OCI-LY3 (cell line): ENCODE data around the gene IL1A.

ENCODE experiments used
- H2AFZ ChIP-seq: fragments of 200-600, 300-600 bp; shearing (Covaris generic); 2 replicates; pipeline ENCODE4 v1.6.0; 2014; ENCODE audit warnings: antibody characterized with exemption, low read depth, low read length
- H3K27ac ChIP-seq: fragments of 200-600, 300-600 bp; sonication (generic); 2 replicates; pipeline ENCODE4 v1.5.1; 2014; ENCODE audit warnings: mild to moderate bottlenecking, low read length, moderate library complexity, mixed read lengths
- H3K27me3 ChIP-seq: fragments of 200-600, 300-600 bp; sonication (generic); 2 replicates; pipeline ENCODE4 v1.6.1; 2014; ENCODE audit warnings: low read depth, low read length, mixed read lengths
- H3K36me3 ChIP-seq: fragments of 200-600, 300-600 bp; sonication (generic); replicated peaks from 2 replicates; pipeline ENCODE3; 2014; ENCODE audit warnings: low read depth, low read length, mixed read lengths
- H3K4me1 ChIP-seq: fragments of 300-600, 200-600 bp; sonication (generic); 2 replicates; pipeline ENCODE4 v1.6.1; 2014; ENCODE audit warnings: low read length, mixed read lengths
- H3K4me2 ChIP-seq: fragments of 200-600, 300-600 bp; sonication (generic); 2 replicates; pipeline ENCODE4 v1.6.1; 2014; ENCODE audit warnings: low read length, mixed read lengths
- H3K4me3 ChIP-seq: fragments of 300-600, 200-600 bp; sonication (generic); 2 replicates; pipeline ENCODE4 v1.5.1; 2014; ENCODE audit warnings: antibody characterized with exemption, mild to moderate bottlenecking, low read length, moderate library complexity
- H3K79me2 ChIP-seq: fragments of 300-600, 200-600 bp; shearing (Covaris generic); 2 replicates; pipeline ENCODE4 v1.6.1; 2014; ENCODE audit warnings: mild to moderate bottlenecking, low read length, mixed read lengths
- H3K9ac ChIP-seq: fragments of 300-600, 200-600 bp; shearing (Covaris generic); 2 replicates; pipeline ENCODE4 v1.6.0; 2014; ENCODE audit warnings: mild to moderate bottlenecking, low read length, moderate library complexity
- H3K9me3 ChIP-seq: fragments of 200-600, 300-600 bp; shearing (Covaris generic); 2 replicates; pipeline ENCODE4 v1.6.1; 2014; ENCODE audit warnings: low read length, mixed read lengths; ENCODE audit not compliant: insufficient read depth
- H4K20me1 ChIP-seq: fragments of 200-600, 300-600 bp; sonication (generic); 2 replicates; pipeline ENCODE4 v1.6.1; 2016; ENCODE audit warnings: low read length, mixed read lengths; ENCODE audit not compliant: insufficient read depth
- EZH2phosphoT487 ChIP-seq: fragments of 200-600 bp; shearing (Covaris generic); IDR thresholded peaks from 2 replicates; pipeline ENCODE4 v1.6.1; 2018; ENCODE audit warnings: antibody characterized with exemption, mixed run types, low read depth
- TF ChIP-seq, protein P1 (sequence below): fragments of 200-600, 300-600 bp; sonication (generic); IDR thresholded peaks from 2 replicates; pipeline ENCODE4 v1.5.1; 2014; ENCODE audit warnings: antibody characterized with exemption, low read length, low read depth

Gene IL1A

GRCh38 chr2:112790305-112790704 lies 6.0 kb upstream of the IL1A start:
- H3K4me2 ChIP-seq, result no peak overlapping the region
- TF ChIP-seq, protein P1, sequence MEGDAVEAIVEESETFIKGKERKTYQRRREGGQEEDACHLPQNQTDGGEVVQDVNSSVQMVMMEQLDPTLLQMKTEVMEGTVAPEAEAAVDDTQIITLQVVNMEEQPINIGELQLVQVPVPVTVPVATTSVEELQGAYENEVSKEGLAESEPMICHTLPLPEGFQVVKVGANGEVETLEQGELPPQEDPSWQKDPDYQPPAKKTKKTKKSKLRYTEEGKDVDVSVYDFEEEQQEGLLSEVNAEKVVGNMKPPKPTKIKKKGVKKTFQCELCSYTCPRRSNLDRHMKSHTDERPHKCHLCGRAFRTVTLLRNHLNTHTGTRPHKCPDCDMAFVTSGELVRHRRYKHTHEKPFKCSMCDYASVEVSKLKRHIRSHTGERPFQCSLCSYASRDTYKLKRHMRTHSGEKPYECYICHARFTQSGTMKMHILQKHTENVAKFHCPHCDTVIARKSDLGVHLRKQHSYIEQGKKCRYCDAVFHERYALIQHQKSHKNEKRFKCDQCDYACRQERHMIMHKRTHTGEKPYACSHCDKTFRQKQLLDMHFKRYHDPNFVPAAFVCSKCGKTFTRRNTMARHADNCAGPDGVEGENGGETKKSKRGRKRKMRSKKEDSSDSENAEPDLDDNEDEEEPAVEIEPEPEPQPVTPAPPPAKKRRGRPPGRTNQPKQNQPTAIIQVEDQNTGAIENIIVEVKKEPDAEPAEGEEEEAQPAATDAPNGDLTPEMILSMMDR, result no peak
- no peak for TF ChIP-seq EZH2phosphoT487
- H4K20me1 ChIP-seq, result no peaks in the 10 kb centered on the region
- no peaks in the 10 kb centered on the region for H3K79me2 ChIP-seq
- H3K9ac ChIP-seq, result no peak overlapping the region
- H3K27ac ChIP-seq, result no peak overlapping the region
- no peak overlapping the region for H3K4me3 ChIP-seq
- H3K36me3 ChIP-seq, result no peaks in the 10 kb centered on the region
- peaks cover 26% of the 10 kb centered on the region for H3K4me1 ChIP-seq
- no peaks in the 10 kb centered on the region for H3K9me3 ChIP-seq
- no peak overlapping the region for H2AFZ ChIP-seq
- no peaks in the 10 kb centered on the region for H3K27me3 ChIP-seq

- Histone ChIP-seq H4K20me1 (no peaks in the 10 kb centered on the region), H3K4me2 (no peak overlapping the region), H3K79me2 (no peaks in the 10 kb centered on the region), H3K4me3 (no peak overlapping the region), H3K27me3 (no peaks in the 10 kb centered on the region), H3K27ac (no peak overlapping the region), H3K4me1 (peaks cover 26% of the 10 kb centered on the region), H3K36me3 (no peaks in the 10 kb centered on the region), H3K9me3 (no peaks in the 10 kb centered on the region), H3K9ac (no peak overlapping the region), H2AFZ (no peak overlapping the region)
- TF ChIP-seq EZH2phosphoT487, result no peak
- TF ChIP-seq, protein P1, result no peak
Observed at GRCh38 chr2:112789186-112789585, 4.9 kb upstream of the IL1A start.

DNA sequence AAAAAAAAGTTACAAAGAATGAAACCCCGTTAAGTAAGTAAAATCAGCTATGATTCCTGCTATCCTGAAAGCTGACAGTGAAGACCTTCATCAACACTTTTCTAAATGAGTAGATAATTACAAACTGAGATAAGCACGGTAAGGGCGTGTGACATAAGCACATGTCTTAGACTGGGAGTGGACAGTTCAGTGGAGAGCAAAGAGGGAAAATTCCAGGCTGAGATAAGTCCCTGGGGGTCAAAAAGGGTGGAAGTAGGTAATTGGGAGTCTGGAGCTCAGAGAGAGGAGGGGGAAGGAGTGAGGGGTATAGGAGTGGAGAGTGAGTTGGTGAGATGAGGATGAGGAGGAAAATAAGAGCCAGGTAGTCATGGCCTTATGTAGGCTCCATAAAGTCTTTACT lies 4.4 kb upstream of the IL1A start:
- no peaks in the 10 kb centered on the region for H3K9me3 ChIP-seq

DNA sequence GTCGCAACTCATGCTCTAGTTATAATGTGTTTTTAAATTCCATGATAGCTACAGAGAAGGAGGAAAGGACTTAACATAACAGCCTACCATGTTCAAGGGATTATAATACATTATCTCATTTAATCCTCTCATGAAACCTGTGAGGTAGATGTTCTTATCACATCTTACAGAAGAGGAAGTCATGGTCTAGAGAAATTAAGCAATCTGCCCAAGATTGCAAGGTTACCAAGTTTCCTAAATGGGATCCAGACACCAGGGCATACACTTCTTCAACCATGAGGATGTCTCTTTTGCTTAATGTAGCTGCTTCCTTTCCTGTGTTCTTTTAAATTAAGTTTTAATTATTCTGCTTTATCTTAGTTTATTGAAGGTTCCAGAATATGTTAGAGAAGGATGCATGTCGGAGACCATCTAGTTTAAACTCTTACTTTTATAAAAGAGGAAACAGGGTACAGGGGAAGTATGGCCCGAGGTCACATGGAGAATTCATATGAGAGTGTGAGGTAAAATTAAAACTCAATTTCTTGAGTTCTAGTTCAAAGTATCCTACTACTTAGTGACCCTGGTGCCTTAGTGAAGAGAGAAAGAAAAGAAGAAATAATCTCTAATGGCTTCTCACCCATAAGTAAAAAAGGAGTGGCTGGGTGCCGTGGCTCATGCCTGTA lies 3.6 kb upstream of the IL1A start:
- no peaks in the 10 kb centered on the region for H4K20me1 ChIP-seq
- H3K4me2 ChIP-seq, result no peak overlapping the region
- H3K27ac ChIP-seq, result no peak overlapping the region
- H3K27me3 ChIP-seq, result no peaks in the 10 kb centered on the region
- no peak overlapping the region for H2AFZ ChIP-seq
- H3K4me3 ChIP-seq, result no peak overlapping the region
- H3K9ac ChIP-seq, result no peak overlapping the region
- no peaks in the 10 kb centered on the region for H3K79me2 ChIP-seq
- H3K36me3 ChIP-seq, result no peaks in the 10 kb centered on the region
- no peaks in the 10 kb centered on the region for H3K9me3 ChIP-seq
- TF ChIP-seq, protein P1, result no peak
- TF ChIP-seq EZH2phosphoT487, result no peak
- peaks cover 26% of the 10 kb centered on the region for H3K4me1 ChIP-seq

More for the DNA sequence above, 4.4 kb upstream of the IL1A start:
- peaks cover 26% of the 10 kb centered on the region for H3K4me1 ChIP-seq
- H3K4me2 ChIP-seq, result no peak overlapping the region
- H3K9ac ChIP-seq, result no peak overlapping the region
- no peak overlapping the region for H3K27ac ChIP-seq
- TF ChIP-seq EZH2phosphoT487, result no peak
- TF ChIP-seq, protein P1, result no peak
- no peaks in the 10 kb centered on the region for H3K27me3 ChIP-seq
- H4K20me1 ChIP-seq, result no peaks in the 10 kb centered on the region
- H3K36me3 ChIP-seq, result no peaks in the 10 kb centered on the region
- no peak overlapping the region for H3K4me3 ChIP-seq
- no peak overlapping the region for H2AFZ ChIP-seq
- no peaks in the 10 kb centered on the region for H3K79me2 ChIP-seq
